Panc1 (cell line): ENCODE measurements around the gene MEIOSIN.

Source experiments
- CTCF ChIP-seq: fragments of 450-650 bp; IDR thresholded peaks from 2 replicates; pipeline ENCODE4 v1.5.1; 2017; ENCODE audit warnings: mild to moderate bottlenecking
- POLR2AphosphoS5 ChIP-seq: IDR thresholded peaks from 2 replicates; pipeline ENCODE4 v1.6.1; 2012; ENCODE audit warnings: mild to moderate bottlenecking, low read depth, low read length, moderate library complexity
- TCF7L2 ChIP-seq: IDR thresholded peaks from 2 replicates; pipeline ENCODE4 v1.6.1; 2011; ENCODE audit warnings: mild to moderate bottlenecking, low read depth, low read length, inconsistent platforms

GRCh38 chr19:45793178-45793564 is 59.9 kb downstream of the MEIOSIN start:
- TF ChIP-seq CTCF = no peak
- TF ChIP-seq TCF7L2 = no peak
- no peak for TF ChIP-seq POLR2AphosphoS5
